IPS DF 4.7 (cell line): ENCODE measurements around the gene TPP2.

Source experiments
- DNase-seq: peaks from one replicate; pipeline ENCODE4 v3.0.0-alpha.2; 2013; ENCODE audit warnings: low spot score; ENCODE audit errors: extremely low read depth

Gene TPP2

DNA sequence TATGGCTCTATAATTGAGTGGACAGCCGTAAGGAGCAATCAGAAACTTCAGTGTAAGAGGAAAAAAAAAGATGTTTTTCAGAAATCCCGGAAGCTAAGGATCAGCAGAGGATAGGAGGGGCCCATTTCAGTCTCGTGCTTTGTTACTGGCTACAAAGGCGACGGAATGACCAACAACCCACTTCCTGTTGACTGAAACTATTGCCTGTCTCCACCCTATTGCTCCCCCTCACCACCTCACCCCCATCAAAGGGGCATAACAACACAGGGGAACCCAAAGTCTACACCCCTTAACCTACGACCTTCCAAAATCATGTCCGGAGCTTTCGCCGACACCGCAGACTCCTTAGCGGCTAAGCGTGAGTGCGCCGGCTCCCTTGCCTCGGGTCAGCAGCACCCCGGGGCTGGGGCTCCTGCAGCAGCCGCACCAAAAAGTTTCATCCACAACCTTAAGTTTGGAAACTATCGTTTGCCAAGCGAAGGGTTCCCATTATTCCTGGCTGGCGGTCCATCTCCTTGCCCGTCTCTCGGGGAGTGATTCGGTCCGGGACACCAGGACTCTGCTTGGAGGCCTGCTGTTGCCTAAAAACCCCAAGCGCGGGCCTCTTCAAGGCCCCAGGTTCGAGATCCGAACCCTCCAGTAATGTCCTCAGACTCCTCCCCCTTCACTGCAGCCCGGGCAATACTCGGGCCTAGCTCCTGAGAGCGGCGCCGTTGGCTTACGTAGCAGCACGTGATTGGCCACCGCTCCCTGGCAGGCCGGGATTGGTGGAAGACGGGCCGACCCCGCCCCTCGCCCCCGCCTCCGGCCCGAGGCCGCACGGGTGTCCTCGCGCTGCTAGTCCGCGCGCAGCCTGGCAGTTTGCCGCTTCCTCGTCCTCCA lies at the start of gene TPP2:
TPP2 (plus strand) TSS at position 840 of the 882 bp plus-strand sequence. CDS start 53 bp downstream, outside the sequence.
- peak; percentile 75 for DNase-seq

DNA sequence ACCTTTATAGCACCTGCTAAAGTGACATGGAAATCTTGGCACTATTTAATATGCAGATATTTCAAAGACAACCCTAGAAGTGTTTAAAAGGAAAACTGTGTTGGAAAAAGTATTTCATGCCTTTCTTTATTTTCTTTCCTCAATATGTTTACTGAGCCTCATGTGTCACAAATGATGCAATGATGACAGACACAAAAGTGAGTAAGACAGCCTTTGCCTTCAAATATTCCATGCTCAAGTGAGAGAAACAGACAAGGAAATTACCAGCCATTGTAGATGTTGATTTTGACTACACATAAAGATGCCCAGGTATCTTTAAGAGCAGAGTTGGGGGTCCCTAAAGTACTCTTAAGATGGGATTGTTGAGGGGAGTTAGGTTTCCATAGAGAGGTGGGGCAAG lies 48.0 kb upstream of the TPP2 start:
- DNase-seq, result no peak

DNA sequence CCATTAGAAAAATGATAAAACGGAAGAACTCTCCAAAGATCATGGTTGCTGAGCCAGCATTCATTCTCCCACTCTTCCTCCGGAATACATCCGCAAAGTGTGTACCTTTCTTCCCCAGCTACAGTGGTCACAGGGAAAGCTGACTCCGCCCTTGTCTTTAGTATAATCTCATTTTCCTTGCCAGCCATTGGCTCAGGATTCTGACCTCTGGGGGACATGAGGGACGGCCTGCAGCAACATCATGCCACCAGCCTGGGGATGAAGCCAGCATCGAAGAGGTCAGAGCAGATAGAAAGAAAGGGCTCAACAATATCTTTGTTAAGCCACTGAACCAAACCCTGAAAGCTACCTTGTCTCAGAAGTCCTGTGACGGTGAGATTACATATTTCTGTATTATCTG lies 46.3 kb upstream of the TPP2 start:
- DNase-seq, result no peak

DNA sequence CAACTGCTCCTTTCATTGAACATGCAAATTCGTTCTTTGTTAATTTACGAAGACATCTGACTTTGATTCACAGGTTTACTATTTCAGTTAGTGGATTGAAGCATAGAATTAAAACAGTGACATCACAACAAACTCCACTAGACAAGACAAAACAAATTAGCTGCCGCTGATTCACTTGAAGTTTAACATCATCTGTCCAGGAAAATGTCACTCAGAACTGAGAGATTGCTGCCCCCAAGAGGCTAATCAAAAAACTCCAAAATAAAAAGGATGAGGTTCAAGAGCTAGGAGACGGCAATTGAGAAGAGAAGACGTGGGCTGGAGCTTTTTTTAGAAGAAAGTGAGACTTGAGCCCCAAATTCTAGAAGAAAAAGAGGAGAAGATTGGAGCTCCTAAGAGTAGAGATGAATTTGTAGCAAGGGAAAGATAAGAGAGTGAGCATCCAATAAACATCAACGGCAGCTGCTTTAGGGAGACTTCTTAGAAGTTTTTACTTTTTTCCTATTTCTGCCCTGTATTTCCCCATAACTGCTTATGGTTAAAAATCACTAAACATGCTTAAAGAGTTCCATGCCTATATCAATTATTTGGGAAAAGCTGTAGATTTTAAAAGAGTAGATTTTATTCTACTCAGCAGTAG lies 40.8 kb upstream of the TPP2 start:
- DNase-seq, result no peak

DNA sequence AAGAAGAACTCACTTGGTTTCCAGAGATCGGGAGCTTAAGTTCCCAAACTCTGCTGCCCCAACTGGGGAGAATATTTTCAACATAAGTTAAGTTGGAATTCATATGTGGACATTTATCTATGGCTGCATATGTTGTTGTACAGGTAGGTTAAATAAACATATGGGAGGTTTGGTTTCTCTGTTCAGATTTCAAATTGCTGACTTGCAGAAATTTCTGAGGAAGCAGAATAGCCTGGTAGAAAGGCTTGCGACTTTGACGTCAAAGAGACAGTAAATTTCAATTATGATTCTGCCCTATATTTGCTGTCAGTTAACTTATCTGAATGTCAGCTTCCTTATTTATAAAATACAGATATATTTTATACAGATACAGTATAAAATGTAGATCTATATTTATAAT lies 40.0 kb upstream of the TPP2 start:
- DNase-seq, result no peak

DNA sequence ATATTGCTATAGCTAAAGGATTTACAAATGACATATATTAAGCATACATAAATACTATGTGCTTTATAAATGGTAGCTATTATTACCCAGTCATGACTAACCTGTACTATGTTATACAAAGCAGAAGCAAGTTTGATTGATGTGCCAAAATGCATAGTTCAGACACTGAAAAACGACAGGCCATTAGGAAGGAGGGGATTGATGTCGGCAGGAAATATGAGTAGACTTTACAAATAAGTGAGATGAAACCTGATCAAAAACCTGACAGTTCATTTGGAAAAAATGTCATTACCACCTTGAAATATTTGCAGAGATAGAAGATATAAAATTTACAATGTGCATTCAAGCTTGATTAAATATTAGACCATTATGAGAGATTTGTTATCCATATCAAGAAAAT lies 38.8 kb upstream of the TPP2 start:
- DNase-seq, result no peak

DNA sequence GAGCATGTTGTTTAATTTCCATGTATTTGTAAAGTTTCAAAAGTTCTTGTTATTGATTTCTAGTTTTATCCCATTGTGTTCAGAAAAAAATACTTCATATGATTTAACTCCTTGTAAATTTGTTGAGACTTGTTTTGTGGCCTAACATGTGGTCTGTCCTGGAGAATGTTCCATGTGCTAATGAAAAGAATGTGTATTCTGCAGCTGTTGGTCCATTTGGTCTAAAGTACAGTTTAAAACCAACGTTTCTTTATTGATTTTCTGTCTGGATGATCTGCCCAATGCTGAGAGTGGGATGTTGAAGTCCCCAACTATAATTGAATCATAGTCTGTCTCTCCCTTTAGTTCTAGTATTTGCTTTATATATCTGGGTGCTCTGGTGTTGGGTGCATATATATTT lies 34.9 kb upstream of the TPP2 start:
- DNase-seq, result no peak

DNA sequence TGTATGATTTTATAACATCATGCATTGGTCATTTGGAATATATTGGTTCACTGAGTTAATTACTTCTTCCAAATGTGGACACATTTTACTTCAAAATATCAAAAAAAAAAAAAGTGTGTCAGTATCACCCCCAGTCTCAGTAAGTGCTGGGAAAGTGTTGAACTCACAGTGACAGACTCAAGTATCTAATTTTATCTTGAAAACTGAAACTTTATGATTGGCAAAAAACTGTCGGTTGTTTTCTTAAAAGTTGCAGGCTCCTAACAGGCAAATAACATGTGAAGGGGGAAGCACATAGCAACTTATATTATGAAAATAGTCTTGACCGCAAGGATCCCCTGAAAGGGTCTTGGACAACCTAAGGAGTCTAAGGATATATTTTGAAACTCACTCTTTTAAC lies 33.5 kb upstream of the TPP2 start:
- no peak for DNase-seq

DNA sequence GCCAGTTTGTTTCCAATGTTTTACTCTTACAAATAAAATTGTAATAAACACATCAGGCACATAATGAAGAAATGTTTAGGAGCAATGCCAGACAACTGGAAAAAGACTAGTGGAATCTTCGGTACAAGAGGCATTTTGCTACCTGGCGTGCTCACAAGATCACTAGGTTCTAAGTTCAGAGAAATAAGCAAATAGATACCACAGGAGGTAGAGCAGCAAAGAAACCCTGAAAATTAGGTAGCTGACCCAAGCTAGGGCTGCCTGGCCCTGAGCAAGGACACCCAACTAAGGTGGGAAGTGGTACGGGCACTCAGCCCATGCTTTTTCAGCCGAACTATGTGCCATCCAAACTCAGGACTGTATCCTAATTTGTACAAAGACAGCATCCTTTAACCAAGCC lies 32.2 kb upstream of the TPP2 start:
- no peak for DNase-seq

DNA sequence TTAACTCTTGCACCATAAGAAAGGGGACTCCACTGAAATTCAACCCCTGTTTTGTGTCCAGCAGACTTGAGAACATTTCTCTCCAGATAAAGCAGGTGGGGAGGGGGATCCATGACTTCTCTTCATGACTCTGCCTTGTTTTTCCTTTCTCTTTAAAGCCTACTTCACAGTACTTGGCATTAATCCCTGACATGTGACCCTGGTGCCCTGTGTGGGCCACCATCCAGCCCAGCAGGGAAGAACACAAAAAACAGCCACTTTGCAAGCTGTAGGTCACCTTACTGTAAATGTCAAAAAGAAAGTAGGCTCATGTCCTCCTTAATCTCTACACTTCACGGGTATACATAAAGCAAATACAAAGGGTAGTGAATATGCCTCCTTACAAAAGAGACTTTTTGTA lies 30.3 kb upstream of the TPP2 start:
- DNase-seq, result no peak

DNA sequence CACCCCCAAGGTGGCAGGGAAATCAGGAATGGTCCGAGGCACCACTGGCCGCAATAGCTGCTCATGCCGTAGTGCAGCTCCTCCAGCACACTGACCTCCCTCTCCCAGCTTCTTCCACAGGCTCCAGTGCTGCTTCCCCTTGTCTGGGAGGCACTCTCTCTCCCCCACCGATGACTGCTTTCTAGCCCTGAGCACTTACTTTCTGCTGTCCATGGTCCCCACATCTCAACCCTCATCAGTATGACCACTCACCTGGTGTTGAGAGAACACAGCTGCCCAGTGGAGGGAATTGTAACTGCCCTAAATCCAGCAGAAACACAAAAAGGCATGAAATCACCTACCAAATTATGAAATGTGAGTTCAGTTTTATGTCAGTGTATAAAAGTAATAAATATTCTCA lies 28.9 kb upstream of the TPP2 start:
- DNase-seq, result no peak

DNA sequence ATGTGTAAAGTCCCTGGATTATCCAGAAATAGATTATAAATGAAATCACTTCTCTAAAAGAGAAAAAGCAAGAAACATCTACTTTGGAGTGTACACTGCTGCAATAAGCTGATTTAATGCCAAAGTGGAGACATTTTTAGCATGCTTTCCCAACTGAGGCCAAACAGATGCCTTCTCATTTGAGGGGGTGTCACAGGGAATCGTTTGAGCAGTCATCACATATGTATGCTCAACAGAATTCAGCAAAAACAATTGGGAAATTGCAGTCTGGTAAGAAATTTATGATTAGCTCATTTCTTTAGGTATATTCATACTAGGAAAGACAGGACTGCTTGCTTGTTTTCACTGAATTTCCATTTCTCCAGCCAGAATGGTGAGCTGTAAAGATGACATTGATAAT lies 27.3 kb upstream of the TPP2 start:
- no peak for DNase-seq

DNA sequence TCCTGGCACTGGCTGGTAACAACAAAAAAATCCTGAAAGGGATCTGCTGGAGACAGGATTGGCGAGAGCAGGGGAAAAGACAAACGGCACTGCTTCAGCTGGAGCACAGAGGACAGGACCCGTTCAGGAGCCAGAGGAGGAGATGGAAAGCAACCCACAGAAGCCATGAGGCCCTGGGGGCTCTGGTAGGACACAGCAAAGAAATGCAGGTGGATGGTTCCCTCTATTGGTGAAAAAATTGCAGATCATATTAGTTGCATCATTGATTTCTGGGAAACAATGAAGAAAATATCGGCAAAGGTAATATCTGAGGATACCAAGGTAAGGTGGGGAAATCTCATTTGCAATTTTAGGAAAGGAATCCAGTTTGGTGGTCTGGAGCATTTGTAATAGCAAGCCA lies 25.7 kb upstream of the TPP2 start:
- no peak for DNase-seq

DNA sequence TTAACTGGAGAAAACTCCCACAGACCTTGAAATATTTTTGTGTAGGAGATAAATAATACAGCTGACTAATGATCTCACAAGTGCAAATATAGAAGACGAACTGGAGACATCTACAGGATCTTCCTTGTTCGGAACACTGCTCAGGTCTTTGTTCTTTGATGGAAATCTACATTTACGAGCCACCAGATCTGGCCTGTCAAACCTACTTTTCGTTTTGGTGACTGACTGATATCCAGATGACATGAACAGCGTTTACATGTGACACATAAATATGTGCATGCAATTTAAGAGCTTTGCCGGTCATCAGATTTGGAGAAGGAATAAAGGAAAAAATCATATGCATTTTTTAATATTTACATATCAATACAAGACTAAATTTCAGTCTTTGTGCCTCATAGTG lies 24.5 kb upstream of the TPP2 start:
- DNase-seq, result no peak

DNA sequence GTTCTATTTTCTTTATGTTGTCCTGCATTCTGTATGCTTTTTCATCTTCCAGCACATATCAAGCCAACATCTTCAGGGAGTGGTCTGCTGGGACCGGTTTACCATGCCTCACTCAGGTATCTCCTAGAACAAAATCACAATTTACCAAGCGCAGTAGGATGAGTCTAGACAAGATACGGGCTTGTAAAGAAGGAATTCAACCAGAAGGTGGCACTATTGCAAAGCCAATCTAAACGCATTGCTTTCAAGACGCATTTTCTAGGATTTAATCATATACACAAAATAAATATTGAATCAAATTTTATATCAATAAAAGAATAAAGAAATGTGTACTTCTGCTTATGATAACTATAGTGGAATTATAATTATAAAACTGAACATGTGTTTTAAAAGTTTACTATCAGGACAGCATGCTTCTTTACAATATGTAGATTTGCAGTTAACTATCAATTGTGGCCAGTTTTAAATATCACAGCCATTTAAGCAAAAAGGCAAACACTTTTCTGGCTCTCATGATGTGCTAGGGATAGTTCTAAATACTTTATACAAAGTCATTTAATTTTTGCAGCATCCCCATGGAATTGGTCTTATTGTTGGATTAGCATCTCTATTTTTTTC lies 16.1 kb upstream of the TPP2 start:
- DNase-seq, result no peak

DNA sequence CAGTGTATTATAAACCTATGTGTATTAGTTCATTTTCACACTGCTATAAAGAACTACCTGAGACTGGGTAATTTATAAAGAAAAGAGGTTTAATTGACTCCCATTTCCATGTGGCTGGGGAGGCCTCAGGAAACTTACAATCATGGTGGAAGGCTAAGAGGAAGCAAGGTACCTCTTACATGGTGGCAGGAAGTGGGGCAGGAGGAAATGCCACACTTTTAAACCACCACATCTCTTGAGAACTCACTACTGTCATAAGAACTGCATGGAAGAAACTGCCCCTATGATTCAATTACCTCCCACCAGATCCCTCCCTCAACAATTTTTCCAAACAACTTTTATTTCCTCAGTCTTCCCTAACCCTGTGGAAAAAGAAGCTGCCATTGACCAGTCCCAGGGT lies 14.5 kb upstream of the TPP2 start:
- DNase-seq, result no peak

DNA sequence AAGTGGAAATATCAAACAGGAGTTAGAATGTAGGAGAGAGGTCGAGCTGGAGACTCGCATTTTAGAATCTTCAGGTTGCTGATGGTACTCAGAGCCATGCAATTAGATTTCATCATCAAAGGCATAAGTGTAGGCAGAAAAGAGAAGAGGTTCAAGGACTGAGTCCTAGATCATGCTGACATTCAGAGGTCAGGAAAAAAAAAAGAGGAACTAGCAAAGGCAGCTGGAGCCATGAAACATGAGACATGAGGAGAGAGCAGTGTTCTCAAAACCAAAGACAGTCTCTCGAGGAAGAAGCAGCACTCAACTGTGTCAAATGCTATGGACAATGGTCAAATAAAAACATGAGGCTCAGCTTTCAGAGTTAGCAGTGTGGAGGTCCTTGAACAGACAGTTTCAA lies 12.4 kb upstream of the TPP2 start:
- DNase-seq, result no peak

DNA sequence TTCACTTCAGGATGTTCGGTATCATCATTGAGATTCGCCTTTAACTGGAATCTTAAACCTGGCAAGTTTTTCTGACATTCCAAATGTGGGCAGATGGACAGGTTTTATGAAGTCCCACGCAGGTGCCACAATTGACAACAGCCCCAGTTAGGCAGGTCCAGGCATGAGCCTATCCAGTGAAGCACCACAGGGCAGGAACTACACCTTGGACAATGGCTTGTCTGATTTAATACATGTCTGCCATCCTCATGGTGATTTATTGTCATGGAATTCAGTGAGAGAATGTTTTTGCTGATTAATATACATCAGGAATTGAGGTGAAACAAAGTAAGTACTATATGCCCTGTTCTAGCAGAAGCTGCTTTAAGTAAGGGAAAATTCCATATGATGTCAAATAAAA lies 10.2 kb upstream of the TPP2 start:
- DNase-seq, result no peak

DNA sequence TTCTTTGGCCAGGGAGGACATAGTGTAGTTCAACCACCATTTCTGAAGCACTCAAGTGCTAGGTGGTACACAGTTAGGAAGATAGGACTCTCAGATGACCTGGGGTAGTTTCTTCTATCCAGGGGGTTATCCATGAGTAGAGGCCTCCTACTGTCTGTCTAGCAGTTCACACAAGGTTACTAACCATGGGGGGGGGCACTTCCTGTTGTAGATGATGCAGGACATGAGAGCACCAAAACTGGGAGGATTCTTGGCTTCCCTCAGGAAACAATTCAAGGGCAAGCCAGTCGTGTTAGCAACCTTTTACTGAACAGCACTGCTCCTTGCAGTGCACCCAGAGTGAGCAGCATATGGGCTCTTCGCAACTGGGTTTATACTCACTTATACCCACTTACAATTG lies 8.9 kb upstream of the TPP2 start:
- no peak for DNase-seq

DNA sequence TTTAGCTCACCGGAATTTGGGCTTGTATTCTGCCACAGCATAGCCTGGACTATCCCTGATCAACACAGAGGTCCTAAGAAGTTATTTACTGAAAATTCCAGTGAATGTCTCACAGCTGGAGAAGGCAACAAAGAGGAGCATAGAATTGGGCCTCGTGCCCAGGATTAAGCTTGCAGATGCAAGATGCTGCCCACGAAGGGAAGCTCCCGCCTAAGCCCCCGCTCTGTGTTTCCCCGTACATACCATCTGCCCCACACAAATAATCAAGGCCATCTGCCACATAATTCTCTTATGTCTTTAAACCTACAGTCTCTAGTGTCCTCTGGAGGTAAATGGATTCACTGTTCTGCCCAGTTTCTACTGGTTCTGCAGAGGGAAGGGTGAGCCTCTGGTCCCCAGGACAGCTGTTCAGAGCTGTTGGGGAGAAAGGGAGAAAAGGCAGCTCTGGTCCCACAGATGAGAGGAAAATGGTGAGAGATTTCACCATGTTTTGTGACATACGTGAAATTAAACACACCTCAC lies 7.4 kb upstream of the TPP2 start:
- DNase-seq, result no peak

DNA sequence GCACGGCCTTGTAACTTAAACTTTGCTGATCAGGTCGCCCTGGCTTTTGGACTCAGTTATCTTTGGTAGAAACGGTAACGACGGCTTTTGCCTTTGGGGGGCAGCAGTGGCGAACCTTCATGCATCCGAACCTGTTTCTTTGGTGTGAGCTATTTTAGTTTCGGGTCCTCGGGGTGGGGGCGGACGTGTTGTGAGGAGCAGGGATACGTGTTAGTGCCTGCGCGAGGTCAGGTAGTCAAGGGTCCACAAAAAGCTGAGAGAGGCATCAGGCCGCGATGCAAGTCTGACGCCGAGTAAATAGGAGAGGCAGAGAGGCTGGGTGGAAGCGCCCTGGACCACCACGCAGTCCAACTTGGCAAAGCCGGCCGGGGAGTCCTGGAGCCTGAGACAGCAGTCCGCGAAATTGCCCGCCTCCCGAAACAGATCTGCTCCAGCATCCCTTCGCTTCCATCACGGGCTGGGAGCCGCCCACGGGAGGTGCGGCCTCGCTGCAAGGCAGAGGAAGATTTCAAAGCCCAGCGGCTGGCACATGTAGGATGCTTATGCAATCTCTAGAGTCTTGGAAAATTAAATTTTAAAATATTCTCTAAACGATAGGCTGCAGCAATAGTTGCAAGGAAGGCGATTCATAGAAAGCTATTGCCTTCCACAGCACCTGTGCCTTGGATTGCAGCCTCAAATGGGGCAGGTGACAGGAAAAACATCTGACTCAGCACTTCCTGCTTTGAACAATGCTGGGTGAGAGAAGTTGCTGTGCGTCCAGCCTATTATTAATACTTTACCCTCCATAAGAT lies 4.6 kb upstream of the TPP2 start:
- DNase-seq, result peak; percentile 53

DNA sequence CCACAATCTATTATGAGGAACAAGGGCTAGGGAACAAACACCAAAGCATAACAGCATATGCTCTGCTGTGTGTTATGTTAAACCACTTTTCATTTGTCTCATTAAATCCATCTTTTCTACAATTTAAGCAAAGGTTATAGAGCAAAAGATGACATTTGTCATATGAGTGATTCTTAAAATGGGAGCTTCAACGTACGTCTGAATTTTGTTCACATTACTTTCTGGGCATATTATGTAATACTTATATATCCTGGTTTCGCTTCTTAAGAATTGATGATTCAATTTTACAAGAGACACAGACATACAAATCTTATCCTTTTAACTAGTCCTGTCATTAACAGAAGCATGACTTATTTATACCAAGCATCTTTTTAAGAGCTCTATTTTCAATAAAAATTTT lies 3.3 kb upstream of the TPP2 start:
- no peak for DNase-seq
